GM18861 (cell line): Measurements from ENCODE around the gene SFXN2.

Experiments
- ATAC-seq: cut with Tn5 transposase; IDR thresholded peaks from one replicate; pipeline ENCODE4 v1.9.1; 2021; ENCODE audit not compliant: unreplicated experiment

Gene SFXN2

GRCh38 chr10:102775935-102776669 is 61.7 kb downstream of the SFXN2 start:
- no peak for ATAC-seq

DNA sequence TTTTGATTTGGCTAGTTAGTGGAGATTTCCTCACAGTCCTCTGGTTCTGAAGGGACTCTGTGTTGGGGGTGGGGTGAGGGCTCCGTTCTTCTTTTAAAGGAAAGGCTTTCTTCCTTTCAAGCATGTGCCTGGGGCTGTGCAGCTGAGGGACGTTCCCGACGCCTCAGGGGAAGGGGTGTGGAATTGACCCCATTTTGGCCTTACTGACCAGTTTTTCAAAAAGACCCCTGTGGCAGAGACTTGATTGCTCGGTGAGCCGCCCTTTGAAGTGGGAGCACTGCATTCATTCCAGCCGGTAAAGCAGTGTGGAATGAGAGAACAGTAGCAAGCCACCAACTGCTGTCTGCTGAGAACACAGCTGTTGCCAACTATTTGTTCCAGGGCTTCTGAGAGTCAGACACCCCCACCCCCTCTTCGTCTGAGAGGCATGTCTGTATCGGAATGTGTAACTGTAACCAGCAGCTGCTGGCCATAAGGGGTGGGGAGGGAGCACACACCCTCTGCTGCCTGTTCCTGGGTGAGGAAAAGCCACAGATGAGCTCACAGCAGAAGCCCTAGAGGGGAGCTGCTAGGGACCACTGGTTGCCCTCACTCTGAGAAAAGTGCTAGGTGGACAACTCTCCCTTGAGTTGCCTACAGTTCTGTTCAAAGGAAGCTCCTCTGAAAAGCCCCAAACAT is 62.5 kb downstream of the SFXN2 start:
- no peak for ATAC-seq

- no peak for ATAC-seq
Observed at GRCh38 chr10:102777711-102778453, 63.4 kb downstream of the SFXN2 start.

- no peak for ATAC-seq
Observed at GRCh38 chr10:102778781-102779180, 64.3 kb downstream of the SFXN2 start.

GRCh38 chr10:102779680-102780526 is 65.5 kb downstream of the SFXN2 start:
- ATAC-seq: no peak

DNA sequence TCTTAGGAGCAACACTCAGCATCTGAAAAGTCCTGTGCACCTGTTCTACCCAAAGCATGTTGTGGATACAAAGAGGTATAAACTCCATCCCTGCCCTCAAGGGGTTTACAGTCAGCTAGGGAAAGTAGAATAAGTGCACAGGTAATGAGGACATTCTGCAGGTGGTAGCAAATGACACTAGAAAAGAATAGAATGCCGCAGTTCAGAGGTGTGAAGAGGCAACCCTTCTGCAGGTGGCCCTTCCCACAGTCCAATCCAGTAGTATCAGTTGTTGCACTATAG is 66.0 kb downstream of the SFXN2 start:
- no peak for ATAC-seq

DNA sequence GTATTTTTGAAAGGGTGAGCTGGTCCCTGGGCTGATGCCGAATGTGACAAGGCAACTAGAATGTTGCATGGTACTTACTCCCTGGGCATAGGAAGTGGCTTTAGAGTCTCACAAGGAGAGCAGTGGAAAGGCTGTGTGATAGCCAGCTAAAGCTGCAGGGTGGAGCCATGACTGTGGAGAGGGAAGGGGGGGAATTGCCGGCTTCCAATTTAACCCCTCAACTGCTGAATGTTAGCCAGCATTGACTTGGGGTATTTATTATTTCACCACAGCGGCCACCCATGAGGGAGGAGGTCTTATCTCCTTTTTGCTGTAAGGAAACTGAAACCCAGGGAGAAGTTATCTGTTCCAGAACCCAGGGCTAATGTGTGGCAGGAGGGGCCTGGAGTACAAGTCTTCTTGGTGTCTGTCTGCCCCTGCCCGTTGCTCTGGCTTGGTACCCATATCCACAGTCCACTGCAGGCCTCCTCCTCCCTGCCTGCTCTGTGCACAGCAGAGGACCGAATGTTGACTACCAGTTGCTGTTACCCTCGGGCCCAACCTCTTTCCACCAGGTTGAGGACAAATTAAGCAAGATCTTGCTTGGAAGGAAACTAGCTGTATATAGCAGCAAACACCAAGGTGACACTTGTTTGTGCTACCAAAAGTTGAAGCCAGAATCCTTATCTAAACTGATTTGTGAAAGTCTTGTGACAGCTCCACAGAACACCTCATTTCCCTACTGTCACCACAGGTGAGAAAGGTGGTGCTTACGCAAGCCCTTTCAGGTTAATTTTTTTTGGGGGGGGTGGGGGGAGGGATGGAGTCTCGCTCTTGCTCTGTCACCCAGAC is 66.9 kb downstream of the SFXN2 start:
- ATAC-seq: no peak

DNA sequence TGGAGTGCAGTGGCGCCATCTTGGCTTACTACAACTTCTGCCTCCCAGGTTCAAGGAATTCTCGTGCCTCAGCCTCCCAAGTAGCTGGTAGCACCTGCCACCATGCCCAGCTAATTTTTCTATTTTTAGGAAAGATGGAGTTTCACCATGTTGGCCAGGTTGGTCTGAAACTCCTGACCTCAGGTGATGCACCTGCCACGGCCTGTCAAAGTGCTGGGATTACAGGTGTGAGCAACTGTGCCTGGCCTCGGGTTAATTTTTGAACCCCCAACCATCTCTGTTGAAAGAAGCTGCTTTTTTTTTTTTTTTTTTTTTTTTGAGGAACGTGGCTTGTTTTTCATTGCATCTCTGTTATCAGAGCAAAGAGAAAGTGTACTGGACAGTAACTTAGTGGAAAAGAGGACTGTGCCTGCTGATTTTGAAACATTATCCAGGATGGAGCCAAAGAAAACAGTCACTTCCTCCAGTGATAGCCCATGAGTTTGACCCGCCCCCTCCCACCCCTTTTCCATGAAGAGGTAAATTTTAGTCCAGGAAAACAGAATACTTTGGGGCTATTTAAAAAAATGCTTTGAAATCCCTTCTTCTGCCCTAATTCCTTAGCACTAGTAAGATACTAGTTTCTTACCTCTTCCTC is 67.6 kb downstream of the SFXN2 start:
- ATAC-seq: no peak

DNA sequence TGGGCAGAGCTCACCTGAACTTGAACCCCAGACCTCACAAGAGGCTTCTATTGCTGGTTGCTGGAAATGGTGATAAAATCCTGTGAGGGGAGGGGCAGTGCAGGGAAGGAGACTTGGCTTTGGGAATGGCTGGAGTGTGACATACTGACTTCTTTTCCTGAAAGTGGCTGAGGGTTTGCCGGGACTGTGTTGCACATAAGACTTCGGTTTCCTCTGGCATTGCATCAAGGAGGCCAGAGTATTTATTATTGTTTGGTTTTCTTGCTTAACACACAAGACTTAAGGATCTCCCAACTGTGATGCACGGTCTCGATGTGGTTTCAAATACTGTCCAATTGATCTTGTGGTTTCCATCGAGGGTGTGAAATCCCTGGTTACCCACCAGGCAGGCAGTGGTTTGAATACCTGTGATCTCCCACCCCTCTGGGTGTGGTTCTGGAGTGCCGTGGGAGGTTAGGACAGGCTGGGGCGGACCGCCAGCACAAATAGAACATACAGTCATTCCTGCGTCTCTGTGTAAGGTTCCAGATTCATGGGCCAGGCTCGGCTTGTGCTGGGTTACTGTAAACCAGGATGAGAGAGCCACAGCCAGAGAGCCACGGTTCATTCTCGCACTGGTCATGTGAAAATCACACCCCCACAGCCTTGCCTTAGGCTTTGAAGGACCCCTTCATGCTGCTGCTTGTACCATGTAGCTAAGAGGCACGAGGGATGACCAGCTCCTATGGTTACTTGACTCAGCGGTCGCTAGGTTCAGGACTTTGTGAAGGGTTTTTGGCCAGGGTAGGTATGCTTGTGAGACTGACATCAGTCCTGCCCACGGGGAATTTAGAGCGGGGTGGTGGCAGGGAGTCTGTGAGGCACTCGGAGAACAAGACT is 68.5 kb downstream of the SFXN2 start:
- no peak for ATAC-seq

- ATAC-seq: no peak
Observed at GRCh38 chr10:102783568-102783967, 69.1 kb downstream of the SFXN2 start.

GRCh38 chr10:102785818-102786217 is 71.4 kb downstream of the SFXN2 start:
- ATAC-seq: no peak

DNA sequence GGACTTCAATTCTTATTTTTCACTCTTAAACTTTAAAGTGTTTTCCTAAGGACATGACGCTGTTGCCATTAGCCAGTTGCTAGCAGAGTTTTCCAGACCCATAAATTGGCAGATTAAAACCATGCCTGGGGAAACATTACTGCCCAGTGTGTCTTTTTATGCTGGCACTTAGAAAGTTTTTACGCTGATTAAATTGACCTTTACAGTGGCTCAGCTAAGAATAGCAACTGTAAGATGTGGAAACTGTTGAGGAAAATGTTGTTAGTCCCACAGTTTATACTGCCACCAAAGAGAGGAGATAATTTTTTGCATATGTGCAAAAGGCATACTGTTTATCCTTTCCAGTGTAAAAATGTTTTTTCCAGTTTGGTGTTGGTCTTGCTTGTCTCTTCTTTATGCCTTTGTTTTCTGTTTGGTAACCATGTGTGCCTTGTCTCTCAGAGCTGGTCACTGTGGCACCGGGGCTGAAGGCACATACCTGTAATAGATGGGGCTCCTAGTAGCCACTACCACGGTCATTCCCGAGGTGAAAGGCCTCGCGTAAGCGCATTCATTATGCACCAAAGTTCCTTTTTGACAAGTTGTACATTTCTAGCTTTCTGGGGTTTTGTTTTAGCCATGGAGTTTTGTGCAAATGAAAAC is 77.4 kb downstream of the SFXN2 start:
- ATAC-seq: no peak
